ENCODE measurements around the gene CRNN. TPM values are rescaled to one million over a fixed set of nuclear protein-coding genes. Genes with fewer than 3 reads are reported as not detected.

CRNN gene
- total RNA-seq, 2 donors from 2014 or later, result not detected

- DNase-seq, result no peak
- no peak for ATAC-seq
- H3K4me3 Mint-ChIP-seq, result no peak overlapping the region
- peaks cover 34% of the 10 kb centered on the region for H3K27me3 Mint-ChIP-seq
- peaks cover 3% of the 10 kb centered on the region for H3K4me1 Mint-ChIP-seq
- H3K36me3 Mint-ChIP-seq (ENCODE audit: low read depth), result peaks cover 4% of the 10 kb centered on the region
- H3K9me3 ChIP-seq (ENCODE audit: control insufficient read depth, low read length, poor library complexity, severe bottlenecking), result no peaks in the 10 kb centered on the region
- H3K27ac Mint-ChIP-seq, result no peak overlapping the region
Observed at GRCh38 chr1:152410028-152410427, 4.0 kb downstream of the CRNN start.

DNA sequence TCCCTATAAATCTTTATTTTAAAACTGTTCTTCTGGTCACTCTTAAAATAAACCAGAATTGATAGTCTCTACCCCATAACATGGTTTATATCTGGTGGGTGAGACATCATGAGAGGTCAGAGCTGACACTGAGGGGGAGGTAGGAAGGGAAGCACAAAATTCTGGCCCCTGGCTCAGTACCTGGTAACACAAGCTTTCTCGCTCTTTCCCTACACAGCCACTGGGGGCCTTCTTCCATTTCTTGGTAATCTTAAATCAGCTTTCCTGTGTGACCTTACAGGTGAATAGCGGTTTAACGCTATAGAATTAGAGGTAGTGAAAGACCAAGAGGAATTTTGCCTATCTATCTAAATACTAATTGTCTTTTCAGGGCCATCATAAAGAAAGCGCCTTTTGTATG, 5.4 kb downstream of the CRNN start:
- H3K36me3 Mint-ChIP-seq (ENCODE audit: low read depth), result peaks cover 4% of the 10 kb centered on the region
- H3K9me3 ChIP-seq (ENCODE audit: control insufficient read depth, low read length, poor library complexity, severe bottlenecking), result no peaks in the 10 kb centered on the region
- no peak overlapping the region for H3K27ac Mint-ChIP-seq
- peaks cover 3% of the 10 kb centered on the region for H3K4me1 Mint-ChIP-seq
- H3K27me3 Mint-ChIP-seq, result peaks cover 40% of the 10 kb centered on the region
- ATAC-seq (no peak), DNase-seq (no peak)
- no peak overlapping the region for H3K4me3 Mint-ChIP-seq

DNA sequence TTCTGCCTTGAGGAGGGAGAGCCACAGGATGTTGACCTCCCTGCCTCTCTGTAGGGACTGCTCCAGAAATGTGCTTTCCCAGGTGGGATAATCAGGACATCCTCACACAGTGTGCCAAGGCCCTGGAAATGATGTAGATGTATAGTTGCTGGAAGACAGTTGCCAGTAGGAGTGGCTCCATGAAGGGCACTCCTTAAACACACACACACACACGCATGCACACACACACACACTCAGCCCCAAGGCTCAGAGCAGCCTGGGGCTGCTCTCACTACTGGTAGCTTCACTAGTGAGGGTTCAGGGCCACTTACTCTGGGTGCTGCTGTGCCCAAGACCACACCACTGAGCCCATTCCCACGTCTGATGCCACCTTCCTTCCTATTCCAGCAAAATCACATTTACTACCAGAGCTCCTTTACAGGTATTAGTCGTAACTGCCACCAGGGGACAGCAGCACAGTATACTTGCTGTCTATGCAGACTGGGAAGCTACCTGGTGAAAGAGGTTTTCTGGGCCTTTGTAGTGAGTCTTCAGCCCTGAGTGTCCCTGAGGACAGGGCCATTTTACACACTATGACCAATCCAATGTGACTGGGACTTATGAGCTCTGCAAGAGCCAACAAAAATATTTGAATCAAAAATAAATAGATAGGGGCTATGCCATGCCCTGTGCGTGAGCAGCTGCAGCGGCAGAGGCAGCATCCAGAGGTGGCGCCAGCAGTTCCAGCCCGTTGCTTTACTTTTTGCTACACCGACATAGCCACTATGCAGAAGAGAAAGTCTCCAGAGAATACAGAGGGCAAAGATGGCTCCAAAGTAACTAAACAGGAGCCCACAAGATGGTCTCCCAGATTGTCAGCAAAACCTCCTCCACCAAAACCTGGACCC, 15.0 kb downstream of the CRNN start:
- Mint-ChIP-seq H3K4me1 (peaks cover 23% of the 10 kb centered on the region), H3K4me3 (no peak overlapping the region), H3K27me3 (no peaks in the 10 kb centered on the region), H3K36me3 (ENCODE audit: low read depth) (no peaks in the 10 kb centered on the region), H3K27ac (peak overlapping the region; percentile 49)
- ATAC-seq (peak; percentile 71), DNase-seq (no peak)
- H3K9me3 ChIP-seq (ENCODE audit: control insufficient read depth, low read length, poor library complexity, severe bottlenecking), result no peaks in the 10 kb centered on the region

DNA sequence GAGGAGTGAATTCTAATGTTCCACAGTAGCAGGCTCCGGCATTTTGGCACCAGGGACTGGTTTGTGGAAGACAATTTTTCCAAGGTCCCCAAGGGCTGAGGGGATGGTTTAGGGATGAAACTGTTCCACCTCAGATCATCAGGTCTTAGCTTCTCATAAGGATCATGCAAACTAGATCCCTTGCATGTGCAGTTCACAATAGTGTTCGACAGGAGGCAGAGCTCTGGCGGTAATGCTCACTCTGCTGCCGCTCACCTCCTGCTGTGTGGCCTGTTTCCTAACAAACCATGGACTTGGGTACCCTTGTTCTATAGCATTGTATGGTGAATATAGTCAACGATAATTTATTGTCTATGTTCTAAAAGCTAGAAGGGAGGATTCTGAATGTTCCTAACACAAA, 16.6 kb downstream of the CRNN start:
- H3K4me1 Mint-ChIP-seq, result peaks cover 35% of the 10 kb centered on the region
- no peak overlapping the region for H3K4me3 Mint-ChIP-seq
- H3K9me3 ChIP-seq (ENCODE audit: control insufficient read depth, low read length, poor library complexity, severe bottlenecking), result no peaks in the 10 kb centered on the region
- no peaks in the 10 kb centered on the region for H3K27me3 Mint-ChIP-seq
- H3K36me3 Mint-ChIP-seq (ENCODE audit: low read depth), result no peaks in the 10 kb centered on the region
- no peak for ATAC-seq
- H3K27ac Mint-ChIP-seq, result no peak overlapping the region
- DNase-seq, result no peak

DNA sequence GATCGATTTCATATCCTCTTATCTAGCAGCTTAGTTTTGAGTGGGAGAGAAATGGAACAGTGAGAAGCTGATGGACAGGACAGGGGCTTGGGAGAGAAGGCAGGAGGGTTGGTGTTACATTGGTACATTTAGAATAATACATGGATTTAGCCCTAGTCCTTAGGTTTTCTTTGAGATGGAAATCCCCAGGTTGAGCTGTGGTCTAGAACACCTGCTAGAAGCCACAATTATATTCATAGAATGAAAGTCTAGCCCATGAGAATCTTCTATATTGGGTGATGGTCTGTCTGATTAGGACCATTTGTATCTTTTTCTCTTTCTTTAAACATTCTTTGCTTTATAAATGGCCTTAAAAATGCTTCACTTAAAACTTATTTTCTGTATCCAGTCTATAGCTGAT, 19.9 kb downstream of the CRNN start:
- Mint-ChIP-seq H3K36me3 (ENCODE audit: low read depth) (no peaks in the 10 kb centered on the region), H3K27ac (peak overlapping the region; percentile 79), H3K4me1 (peaks cover 44% of the 10 kb centered on the region), H3K27me3 (peaks cover 6% of the 10 kb centered on the region), H3K4me3 (no peak overlapping the region)
- no peak for DNase-seq
- no peaks in the 10 kb centered on the region for H3K9me3 ChIP-seq (ENCODE audit: control insufficient read depth, low read length, poor library complexity, severe bottlenecking)
- ATAC-seq, result no peak

GRCh38 chr1:152392909-152393308, 21.2 kb downstream of the CRNN start:
- Mint-ChIP-seq H3K27me3 (peaks cover 18% of the 10 kb centered on the region), H3K36me3 (ENCODE audit: low read depth) (no peaks in the 10 kb centered on the region), H3K27ac (peak overlapping the region; percentile 79), H3K4me3 (peak overlapping the region; percentile 53), H3K4me1 (peaks cover 40% of the 10 kb centered on the region)
- ATAC-seq (peak; percentile 94), DNase-seq (peak in 2 of 3 donors; percentile 12 to 21)
- H3K9me3 ChIP-seq (ENCODE audit: control insufficient read depth, low read length, poor library complexity, severe bottlenecking), result no peaks in the 10 kb centered on the region

GRCh38 chr1:152388889-152389288, 25.2 kb downstream of the CRNN start:
- ATAC-seq, result no peak

DNA sequence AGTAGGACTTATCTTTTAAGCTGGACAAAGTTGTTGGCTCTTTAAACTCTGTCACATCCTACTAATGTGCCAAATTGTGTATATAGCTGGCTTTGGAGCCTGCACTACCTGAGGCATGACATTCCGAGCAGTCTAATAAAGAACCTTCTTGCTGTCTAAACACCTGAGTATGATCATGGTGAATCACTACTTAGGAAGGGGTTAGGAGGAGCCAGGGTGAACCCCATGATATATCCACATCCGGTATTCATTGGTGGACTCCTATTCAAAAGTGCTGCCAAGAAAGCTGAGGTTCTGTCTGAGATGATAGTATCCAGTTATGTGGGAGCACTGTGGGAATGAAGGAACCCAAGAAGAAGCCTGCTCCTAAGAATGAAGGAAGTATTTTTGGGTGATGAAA, 27.1 kb downstream of the CRNN start:
- DNase-seq (no peak), ATAC-seq (no peak)
- no peak overlapping the region for H3K27ac Mint-ChIP-seq
- H3K4me1 Mint-ChIP-seq, result peaks cover 6% of the 10 kb centered on the region
- H3K4me3 Mint-ChIP-seq, result no peak overlapping the region
- H3K36me3 Mint-ChIP-seq (ENCODE audit: low read depth), result no peaks in the 10 kb centered on the region
- H3K27me3 Mint-ChIP-seq, result peaks cover 18% of the 10 kb centered on the region
- no peaks in the 10 kb centered on the region for H3K9me3 ChIP-seq (ENCODE audit: control insufficient read depth, low read length, poor library complexity, severe bottlenecking)

More at GRCh38 chr1:152388889-152389288, 25.2 kb downstream of the CRNN start:
- H3K4me3 Mint-ChIP-seq, result no peak overlapping the region
- peaks cover 22% of the 10 kb centered on the region for H3K4me1 Mint-ChIP-seq
- no peaks in the 10 kb centered on the region for H3K36me3 Mint-ChIP-seq (ENCODE audit: low read depth)
- H3K27ac Mint-ChIP-seq, result no peak overlapping the region
- peaks cover 18% of the 10 kb centered on the region for H3K27me3 Mint-ChIP-seq
- H3K9me3 ChIP-seq (ENCODE audit: control insufficient read depth, low read length, poor library complexity, severe bottlenecking), result no peaks in the 10 kb centered on the region
- no peak for DNase-seq

GRCh38 chr1:152380932-152381331, 33.1 kb downstream of the CRNN start:
- Mint-ChIP-seq H3K4me3 (no peak overlapping the region), H3K27ac (no peak overlapping the region), H3K27me3 (no peaks in the 10 kb centered on the region), H3K36me3 (ENCODE audit: low read depth) (no peaks in the 10 kb centered on the region), H3K4me1 (peaks cover 5% of the 10 kb centered on the region)
- ATAC-seq (no peak), DNase-seq (no peak)
- H3K9me3 ChIP-seq (ENCODE audit: control insufficient read depth, low read length, poor library complexity, severe bottlenecking), result no peaks in the 10 kb centered on the region

- H3K27ac Mint-ChIP-seq, result no peak overlapping the region
- no peak for ATAC-seq
Observed at GRCh38 chr1:152374451-152374850, 39.6 kb downstream of the CRNN start.

GRCh38 chr1:152372672-152373071, 41.4 kb downstream of the CRNN start:
- ATAC-seq, result no peak
- DNase-seq, result no peak
- no peak overlapping the region for H3K4me3 Mint-ChIP-seq
- no peaks in the 10 kb centered on the region for H3K9me3 ChIP-seq (ENCODE audit: control insufficient read depth, low read length, poor library complexity, severe bottlenecking)
- H3K27ac Mint-ChIP-seq, result no peak overlapping the region
- H3K27me3 Mint-ChIP-seq, result no peaks in the 10 kb centered on the region
- peaks cover 5% of the 10 kb centered on the region for H3K4me1 Mint-ChIP-seq
- peaks cover 4% of the 10 kb centered on the region for H3K36me3 Mint-ChIP-seq (ENCODE audit: low read depth)

More at GRCh38 chr1:152374451-152374850, 39.6 kb downstream of the CRNN start:
- no peak for DNase-seq
- H3K9me3 ChIP-seq (ENCODE audit: control insufficient read depth, low read length, poor library complexity, severe bottlenecking), result no peaks in the 10 kb centered on the region
- Mint-ChIP-seq H3K27me3 (no peaks in the 10 kb centered on the region), H3K36me3 (ENCODE audit: low read depth) (peaks cover 3% of the 10 kb centered on the region), H3K4me1 (peaks cover 5% of the 10 kb centered on the region), H3K4me3 (no peak overlapping the region)

GRCh38 chr1:152367436-152367835, 46.6 kb downstream of the CRNN start:
- no peaks in the 10 kb centered on the region for H3K9me3 ChIP-seq (ENCODE audit: control insufficient read depth, low read length, poor library complexity, severe bottlenecking)
- ATAC-seq (no peak), DNase-seq (no peak)
- no peak overlapping the region for H3K27ac Mint-ChIP-seq
- no peaks in the 10 kb centered on the region for H3K4me1 Mint-ChIP-seq
- H3K4me3 Mint-ChIP-seq, result no peak overlapping the region
- H3K36me3 Mint-ChIP-seq (ENCODE audit: low read depth), result peaks cover 2% of the 10 kb centered on the region
- peaks cover 17% of the 10 kb centered on the region for H3K27me3 Mint-ChIP-seq

- H3K27me3 Mint-ChIP-seq, result no peaks in the 10 kb centered on the region
- no peak within 1 kb of the TSS for H3K4me3 Mint-ChIP-seq
- H3K27ac Mint-ChIP-seq, result no peak within 1 kb of the TSS
- H3K9me3 ChIP-seq (ENCODE audit: control insufficient read depth, low read length, poor library complexity, severe bottlenecking), result no peaks in the 10 kb centered on the region
- H3K4me1 Mint-ChIP-seq, result no peaks in the 10 kb centered on the region
- DNase-seq (no peak), ATAC-seq (no peak)
- peaks cover 2% of the 10 kb centered on the region for H3K36me3 Mint-ChIP-seq (ENCODE audit: low read depth)
Observed at GRCh38 chr1:152359906-152360305, 54.2 kb downstream of the CRNN start, which contains the start of gene FLG2. FLG2 (minus strand) TSS chr1:152360006; CDS start chr1:152358884, 1,122 bp downstream.
